Activated T-cell treated with anti-CD3 and anti-CD28 coated beads for 48 hours (primary cell): ENCODE measurements around the gene ACAP2.
"Not testable (repeated sequence)": the region's sequence is repeated elsewhere in the genome, so short reads cannot be mapped to it uniquely, and the experiment has no call there.

ENCODE experiments used
- DNase-seq: peaks from one replicate; pipeline ENCODE4 v3.0.0-alpha.2; 2020; ENCODE audit warnings: low read depth

The ACAP2 gene

GRCh38 chr3:195388380-195388779 lies 54.4 kb downstream of the ACAP2 start:
- DNase-seq, result no peak

GRCh38 chr3:195386739-195387138 lies 56.1 kb downstream of the ACAP2 start:
- no peak for DNase-seq

GRCh38 chr3:195385526-195385925 lies 57.3 kb downstream of the ACAP2 start:
- DNase-seq, result no peak

- no peak for DNase-seq
These were observed 57.9 kb downstream of the ACAP2 start for GRCh38 chr3:195384952-195385351.

- no peak for DNase-seq
These were observed 70.6 kb downstream of the ACAP2 start for GRCh38 chr3:195372220-195372619.

GRCh38 chr3:195366200-195366925 lies 76.5 kb downstream of the ACAP2 start:
- DNase-seq, result no peak

GRCh38 chr3:195365371-195365770 lies 77.4 kb downstream of the ACAP2 start:
- no peak for DNase-seq

- not testable (repeated sequence) for DNase-seq
These were observed 85.0 kb downstream of the ACAP2 start for GRCh38 chr3:195357797-195358196.

- no peak for DNase-seq
These were observed 86.4 kb downstream of the ACAP2 start for GRCh38 chr3:195356151-195357086.

GRCh38 chr3:195354009-195354408 lies 88.8 kb downstream of the ACAP2 start:
- DNase-seq, result not testable (repeated sequence)

GRCh38 chr3:195352895-195353488 lies 89.8 kb downstream of the ACAP2 start:
- DNase-seq, result no peak

GRCh38 chr3:195348426-195349115 lies 94.2 kb downstream of the ACAP2 start:
- DNase-seq, result no peak

GRCh38 chr3:195337747-195338146 lies 105.1 kb downstream of the ACAP2 start:
- DNase-seq, result no peak

- no peak for DNase-seq
These were observed 107.9 kb downstream of the ACAP2 start for GRCh38 chr3:195334967-195335366.

- DNase-seq, result no peak
These were observed 123.8 kb downstream of the ACAP2 start for GRCh38 chr3:195319060-195319459.

GRCh38 chr3:195312714-195313113 lies 130.1 kb downstream of the ACAP2 start:
- no peak for DNase-seq

GRCh38 chr3:195307711-195308110 lies 135.1 kb downstream of the ACAP2 start:
- no peak for DNase-seq

- DNase-seq, result no peak
These were observed 136.5 kb downstream of the ACAP2 start for GRCh38 chr3:195306369-195306768.

- no peak for DNase-seq
These were observed 140.4 kb downstream of the ACAP2 start for GRCh38 chr3:195302431-195302830.

GRCh38 chr3:195297446-195297845 lies 145.4 kb downstream of the ACAP2 start:
- DNase-seq, result no peak

GRCh38 chr3:195296662-195297061 lies 146.2 kb downstream of the ACAP2 start:
- no peak for DNase-seq

- no peak for DNase-seq
These were observed 151.7 kb downstream of the ACAP2 start for GRCh38 chr3:195291121-195291520.
